NCI-H187 (cell line): Measurements from ENCODE around the gene EEPD1.

ENCODE experiments used
- DNase-seq, 2 experiments: peaks; one replicate each; lab custom pipeline; 2025; lab: John Stamatoyannopoulos, UW

Gene EEPD1

GRCh38 chr7:36300696-36301350 is 147.8 kb downstream of the EEPD1 start:
- DNase-seq = no peak

- DNase-seq = no peak
These were observed 149.1 kb downstream of the EEPD1 start for GRCh38 chr7:36301914-36302771.

GRCh38 chr7:36303202-36304098 is 150.4 kb downstream of the EEPD1 start:
- peak; percentile 66 to 71 for DNase-seq

DNA sequence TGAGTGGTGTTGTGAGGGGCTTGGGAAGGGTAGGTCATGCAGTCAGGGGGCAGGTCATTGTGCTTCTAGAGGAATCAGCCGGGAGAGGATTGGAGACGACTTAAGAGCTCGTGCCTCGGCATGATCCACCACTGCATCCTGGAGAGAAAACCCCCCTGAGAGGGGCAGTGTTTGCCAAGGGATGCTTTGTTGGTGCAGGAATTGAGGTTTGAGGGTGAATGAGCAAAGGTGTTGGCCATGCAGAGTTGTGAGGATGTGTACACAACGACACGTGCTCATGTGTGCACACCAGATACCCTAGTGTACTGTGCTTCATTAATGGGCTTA is 151.0 kb downstream of the EEPD1 start:
- no peak for DNase-seq

- no peak for DNase-seq
These were observed 152.2 kb downstream of the EEPD1 start for GRCh38 chr7:36305226-36305625.

DNA sequence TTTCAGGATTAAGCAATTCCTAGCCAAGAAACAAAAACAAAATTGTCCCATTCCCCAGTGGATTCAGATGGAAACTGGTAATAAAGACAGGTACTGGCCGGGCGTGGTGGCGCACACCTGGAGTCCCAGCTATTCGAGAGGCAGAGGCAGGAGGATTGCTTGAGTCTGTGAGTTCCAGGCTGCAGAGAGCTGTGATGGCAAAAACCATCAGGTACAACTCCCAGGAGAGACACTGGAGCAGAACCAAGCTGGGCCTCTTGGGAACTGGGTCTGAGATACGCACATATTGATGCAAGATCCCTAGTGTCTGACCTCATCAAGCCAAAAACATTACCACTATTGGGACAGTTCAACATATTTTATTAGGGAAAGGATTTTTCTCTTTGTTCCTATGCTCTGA is 152.6 kb downstream of the EEPD1 start:
- DNase-seq = no peak

DNA sequence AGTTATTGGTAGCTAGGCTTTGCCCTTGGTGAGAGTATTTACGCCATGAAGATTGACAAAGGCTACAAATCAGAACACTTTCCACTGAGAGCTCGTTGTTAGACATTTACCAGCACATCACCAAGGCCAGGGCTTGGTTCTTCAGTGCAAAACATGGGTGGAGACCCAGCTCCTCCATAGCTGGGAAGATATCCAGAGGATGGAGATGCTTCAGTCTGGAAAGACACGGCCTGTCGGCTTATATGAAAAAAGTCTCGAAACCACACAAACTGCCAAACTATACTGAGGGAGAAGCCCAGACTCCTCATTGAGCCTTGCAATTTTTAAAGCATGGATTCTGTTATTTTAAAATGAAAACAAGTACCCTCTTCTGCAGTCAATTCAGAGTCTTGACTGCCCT is 153.2 kb downstream of the EEPD1 start:
- DNase-seq = no peak

GRCh38 chr7:36306722-36307121 is 153.7 kb downstream of the EEPD1 start:
- no peak for DNase-seq

GRCh38 chr7:36308031-36308430 is 155.0 kb downstream of the EEPD1 start:
- DNase-seq = no peak

- DNase-seq = no peak
These were observed 156.2 kb downstream of the EEPD1 start for GRCh38 chr7:36309301-36309700.

- DNase-seq = no peak
These were observed 156.7 kb downstream of the EEPD1 start for GRCh38 chr7:36309716-36310115.

DNA sequence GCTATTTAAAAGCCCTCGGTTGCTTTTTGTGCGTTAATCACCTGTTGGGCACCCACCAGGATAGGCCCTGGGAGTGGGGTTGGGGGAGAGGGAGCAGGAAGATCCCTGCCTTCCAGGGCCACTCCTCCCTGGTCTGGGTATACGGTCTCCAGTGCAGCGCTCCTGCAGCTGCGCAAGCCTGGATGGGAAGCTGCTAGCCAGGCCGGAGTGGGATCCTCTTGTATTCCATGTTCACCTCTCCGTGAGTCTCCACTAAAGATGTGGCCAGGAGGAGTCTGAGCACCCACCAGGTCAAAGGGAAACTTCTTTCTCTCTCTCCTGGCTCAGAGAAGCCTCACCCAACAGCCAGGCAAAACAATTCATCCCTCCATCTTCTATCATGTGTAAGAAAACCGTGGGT is 157.8 kb downstream of the EEPD1 start:
- no peak for DNase-seq

DNA sequence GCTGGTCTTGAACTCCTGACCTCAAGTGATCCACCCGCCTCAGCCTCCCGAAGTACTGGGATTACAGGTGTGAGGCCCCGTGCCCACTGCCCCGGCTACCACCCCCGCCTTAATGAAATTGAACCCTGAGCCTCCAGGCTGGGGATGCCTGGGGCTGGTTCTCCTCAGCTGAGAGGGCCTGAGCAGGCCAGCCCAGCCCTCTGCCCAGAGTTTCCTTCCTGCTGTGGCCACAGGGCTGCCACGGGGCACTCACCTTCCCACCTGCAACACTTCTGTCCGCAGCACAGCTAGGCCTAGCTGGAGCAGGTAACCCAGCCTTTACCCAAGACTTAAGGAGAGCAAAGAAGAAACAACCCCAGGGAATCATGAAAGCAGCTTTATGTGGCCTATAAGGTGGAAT is 158.5 kb downstream of the EEPD1 start:
- no peak for DNase-seq

GRCh38 chr7:36312064-36312914 is 159.2 kb downstream of the EEPD1 start:
- no peak for DNase-seq

DNA sequence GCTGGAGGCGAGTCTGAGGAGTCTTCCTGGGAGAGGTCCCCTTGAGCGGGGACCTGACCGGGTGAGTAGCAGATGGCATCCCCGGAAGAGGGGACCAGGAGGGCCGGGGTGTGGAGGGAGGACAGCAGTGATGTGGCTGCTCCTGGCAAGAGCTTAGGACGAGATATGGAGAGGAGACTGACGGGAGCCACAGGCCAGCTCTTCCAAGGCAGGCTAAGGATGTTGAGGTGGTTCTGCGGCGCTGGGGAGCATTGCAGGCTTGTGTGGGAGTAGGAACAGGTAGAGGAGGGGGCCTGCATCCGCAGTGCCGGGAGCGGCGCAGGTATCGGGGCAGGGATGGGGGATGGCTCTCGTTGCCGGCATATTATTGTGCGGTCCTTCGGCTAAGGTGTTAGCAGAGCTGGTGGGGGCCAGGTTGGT is 159.9 kb downstream of the EEPD1 start:
- DNase-seq = no peak

GRCh38 chr7:36313607-36314006 is 160.6 kb downstream of the EEPD1 start:
- no peak for DNase-seq

- no peak for DNase-seq
These were observed 161.4 kb downstream of the EEPD1 start for GRCh38 chr7:36314491-36314890.

DNA sequence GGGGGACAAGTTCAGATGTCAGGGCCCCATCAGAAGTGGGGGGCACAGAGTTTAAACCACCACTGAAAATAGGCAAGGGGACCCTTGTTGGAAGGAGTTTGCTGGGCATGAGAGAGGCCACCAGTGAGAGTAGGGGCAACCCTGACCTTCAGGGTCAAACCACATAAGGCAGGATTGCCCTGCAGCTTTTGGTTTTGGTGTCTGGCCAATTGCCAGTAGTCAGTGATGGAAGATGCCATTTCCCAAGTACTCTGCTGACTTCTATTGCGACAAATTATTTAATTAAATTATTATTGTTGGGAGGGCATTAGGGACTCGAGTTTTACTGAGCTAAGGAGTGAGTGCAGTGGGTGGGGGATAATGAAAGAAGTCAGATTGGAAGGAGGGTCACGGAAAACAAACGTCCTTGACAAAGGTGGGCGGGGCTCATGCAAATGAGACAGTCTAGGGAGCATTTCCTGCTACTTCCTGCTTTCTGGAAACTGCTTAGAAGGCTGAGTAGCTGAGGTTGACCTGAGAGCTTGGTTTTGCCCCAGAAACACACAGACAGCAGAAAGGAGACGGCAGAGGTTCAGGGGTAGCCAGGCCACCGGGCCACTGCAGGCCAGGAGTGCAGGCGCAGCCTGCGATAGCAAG is 162.4 kb downstream of the EEPD1 start:
- DNase-seq = no peak

GRCh38 chr7:36316319-36316718 is 163.3 kb downstream of the EEPD1 start:
- DNase-seq = no peak

DNA sequence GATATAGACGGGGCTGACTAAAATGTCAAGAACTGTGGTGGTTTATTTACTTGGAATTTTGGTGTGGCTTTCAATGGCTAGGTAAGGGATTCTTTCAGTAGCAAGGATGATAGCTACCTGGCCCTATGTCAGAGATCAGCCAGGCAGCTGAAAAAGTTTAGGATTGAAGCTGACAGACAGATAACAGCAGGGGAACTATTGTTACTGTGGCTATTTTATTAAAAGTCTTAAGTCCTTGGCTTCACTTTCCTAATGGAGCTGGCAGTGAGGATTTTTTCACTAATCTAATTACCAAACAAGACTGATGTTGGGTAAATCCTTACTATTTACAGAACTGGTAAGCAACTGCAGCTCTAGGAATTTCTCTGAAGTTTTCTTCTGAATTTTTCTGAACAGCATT is 164.2 kb downstream of the EEPD1 start:
- no peak for DNase-seq

- DNase-seq = no peak
These were observed 165.1 kb downstream of the EEPD1 start for GRCh38 chr7:36318116-36318515.
